Fibroblast of lung (primary cell): ENCODE measurements around the gene EIF4H. TPM values are rescaled to one million over a fixed set of nuclear protein-coding genes. Genes with fewer than 3 reads are reported as not detected.
"Not testable (repeated sequence)": the region's sequence is repeated elsewhere in the genome, so short reads cannot be mapped to it uniquely, and the experiment has no call there.

Experiments used
- DNase-seq, 2 donors: peaks; one replicate each; pipeline versions ENCODE4 v3.0.0 to v3.0.0-alpha.2; 2010; ENCODE audit warnings: low read depth in 2 of 2
- H2AFZ ChIP-seq: 2 replicates; pipeline ENCODE4 v1.5.1; 2012; ENCODE audit warnings: low read length, control low read depth, inconsistent platforms
- H3K27ac ChIP-seq: 2 replicates; pipeline ENCODE4 v1.5.1; 2011; ENCODE audit warnings: low read length, control low read depth; ENCODE audit not compliant: insufficient read depth
- H3K27me3 ChIP-seq: 2 replicates; pipeline ENCODE4 v1.5.1; 2011; ENCODE audit warnings: mild to moderate bottlenecking, low read length; ENCODE audit not compliant: control insufficient read depth, insufficient read depth
- H3K36me3 ChIP-seq: 2 replicates; pipeline ENCODE4 v1.5.1; 2011; ENCODE audit warnings: low read length; ENCODE audit not compliant: control insufficient read depth, insufficient read depth
- H3K4me1 ChIP-seq: 2 replicates; pipeline ENCODE4 v1.5.1; 2011; ENCODE audit warnings: low read length; ENCODE audit not compliant: control insufficient read depth, insufficient read depth; ENCODE audit errors: extremely low read depth
- H3K4me2 ChIP-seq: 2 replicates; pipeline ENCODE4 v1.5.1; 2011; ENCODE audit warnings: low read length, control low read depth; ENCODE audit not compliant: insufficient read depth; ENCODE audit errors: extremely low read depth
- H3K4me3 ChIP-seq, 4 experiments: fragments of 200-600 bp in 1 of 4; sonication (generic) in 1 of 4; replicated peaks in 1 of 4; 2 replicates each; pipeline ENCODE4 v1.5.1; 2011 to 2016; ENCODE audit warnings: low read length in 4 of 4, low read depth in 3 of 4, mild to moderate bottlenecking in 3 of 4, control low read depth in 2 of 4, inconsistent platforms in 1 of 4, mixed read lengths in 1 of 4; ENCODE audit not compliant: insufficient read depth in 1 of 4; ENCODE audit errors: control extremely low read depth in 1 of 4
- H3K79me2 ChIP-seq: 2 replicates; pipeline ENCODE4 v1.5.1; 2012; ENCODE audit warnings: mild to moderate bottlenecking, low read length, inconsistent platforms; ENCODE audit not compliant: control insufficient read depth, insufficient read depth
- H3K9ac ChIP-seq: 2 replicates; pipeline ENCODE4 v1.5.1; 2011; ENCODE audit warnings: mild to moderate bottlenecking, low read length, control low read depth; ENCODE audit not compliant: insufficient read depth
- H3K9me3 ChIP-seq: 2 replicates; pipeline ENCODE4 v1.5.1; 2012; ENCODE audit warnings: low read depth, low read length; ENCODE audit not compliant: control insufficient read depth, insufficient read depth
- H4K20me1 ChIP-seq: 2 replicates; pipeline ENCODE4 v1.5.1; 2011; ENCODE audit warnings: low read length; ENCODE audit not compliant: control insufficient read depth, insufficient read depth; ENCODE audit errors: extremely low read depth
- CTCF ChIP-seq, 2 donors: IDR thresholded peaks in 1 of 2; conservative IDR thresholded peaks in 1 of 2; 1 replicate in 1 of 2; 2 replicates in 1 of 2; pipeline ENCODE4 v1.5.1; 2011 to 2012; ENCODE audit warnings: low read length in 2 of 2, control low read depth in 1 of 2, inconsistent platforms in 1 of 2, low read depth in 1 of 2, mild to moderate bottlenecking in 1 of 2
- EZH2 ChIP-seq: IDR thresholded peaks from 2 replicates; pipeline ENCODE4 v1.5.1; 2012; ENCODE audit warnings: low read length, control low read depth, mild to moderate bottlenecking; ENCODE audit errors: missing control alignments
- polyA plus RNA-seq, 2 donors: library from polyadenylated mRNA; depleted of rRNA in 1 of 2; stranded (reverse) in 1 of 2; unstranded in 1 of 2; fragments of >200 nt; gene quantifications; 2 replicates each; pipeline ENCODE4 v1.2.1, GENCODE V29; 2011 to 2012; ENCODE audit warnings: missing spikeins in 1 of 2
- total RNA-seq: library from RNA; depleted of rRNA; stranded (reverse); fragments of >200 nt; gene quantifications from 2 replicates; pipeline ENCODE4 v1.2.1, GENCODE V29; 2014

EIF4H gene
- total and polyA plus RNA-seq, 2 donors (not counting 1 experiment from before 2014, with no cell fraction given) = 292 to 361 TPM

- no peaks in the 10 kb centered on the region for H3K27me3 ChIP-seq
- H3K27ac ChIP-seq = no peak overlapping the region
- DNase-seq = no peak
- no peak overlapping the region for H3K9ac ChIP-seq
- TF ChIP-seq EZH2 (no peak), CTCF (conservative IDR thresholded peaks at IDR 0.05 in 1 of 2, IDR thresholded peaks at IDR 0.05 in 1 of 2; ENCODE audit: low read depth in 1 of 2, low read length in 2 of 2) (no peak)
- no peaks in the 10 kb centered on the region for H4K20me1 ChIP-seq
- peaks cover 2% of the 10 kb centered on the region for H3K36me3 ChIP-seq
- no peaks in the 10 kb centered on the region for H3K4me1 ChIP-seq
- H3K4me2 ChIP-seq = no peak overlapping the region
- H2AFZ ChIP-seq = no peak overlapping the region
- H3K79me2 ChIP-seq = no peaks in the 10 kb centered on the region
- H3K4me3 ChIP-seq = no peak overlapping the region
- H3K9me3 ChIP-seq = no peaks in the 10 kb centered on the region
Measured at GRCh38 chr7:74222851-74223710, 48.9 kb downstream of the EIF4H start.

- H3K9me3 ChIP-seq = no peaks in the 10 kb centered on the region
- no peak overlapping the region for H3K4me3 ChIP-seq
- H3K79me2 ChIP-seq = no peaks in the 10 kb centered on the region
- no peak for DNase-seq
- H3K27me3 ChIP-seq = no peaks in the 10 kb centered on the region
- no peaks in the 10 kb centered on the region for H3K4me1 ChIP-seq
- no peaks in the 10 kb centered on the region for H4K20me1 ChIP-seq
- no peak overlapping the region for H3K4me2 ChIP-seq
- no peak overlapping the region for H2AFZ ChIP-seq
- TF ChIP-seq EZH2 = no peak
- no peak for TF ChIP-seq CTCF (conservative IDR thresholded peaks at IDR 0.05 in 1 of 2, IDR thresholded peaks at IDR 0.05 in 1 of 2; ENCODE audit: low read depth in 1 of 2, low read length in 2 of 2)
- H3K9ac ChIP-seq = no peak overlapping the region
- H3K36me3 ChIP-seq = peaks cover 2% of the 10 kb centered on the region
- H3K27ac ChIP-seq = no peak overlapping the region
Measured at GRCh38 chr7:74223711-74224510, 49.8 kb downstream of the EIF4H start.

- TF ChIP-seq CTCF (conservative IDR thresholded peaks at IDR 0.05 in 1 of 2, IDR thresholded peaks at IDR 0.05 in 1 of 2; ENCODE audit: low read depth in 1 of 2, low read length in 2 of 2) = no peak
- no peak for TF ChIP-seq EZH2
- no peak overlapping the region for H2AFZ ChIP-seq
- no peak overlapping the region for H3K4me2 ChIP-seq
- H3K4me3 ChIP-seq = no peak overlapping the region
- no peaks in the 10 kb centered on the region for H4K20me1 ChIP-seq
- no peak overlapping the region for H3K9ac ChIP-seq
- no peaks in the 10 kb centered on the region for H3K9me3 ChIP-seq
- no peaks in the 10 kb centered on the region for H3K27me3 ChIP-seq
- DNase-seq = no peak
- H3K79me2 ChIP-seq = no peaks in the 10 kb centered on the region
- no peak overlapping the region for H3K27ac ChIP-seq
- H3K36me3 ChIP-seq = peaks cover 2% of the 10 kb centered on the region
- H3K4me1 ChIP-seq = no peaks in the 10 kb centered on the region
Measured at GRCh38 chr7:74224511-74224832, 50.3 kb downstream of the EIF4H start.

- H3K4me2 ChIP-seq, H3K4me1 ChIP-seq, H3K79me2 ChIP-seq, H3K36me3 ChIP-seq, H3K9me3 ChIP-seq, DNase-seq, H4K20me1 ChIP-seq, H3K27ac ChIP-seq, H3K4me3 ChIP-seq, H3K9ac ChIP-seq, H2AFZ ChIP-seq, H3K27me3 ChIP-seq: not testable (repeated sequence)
Measured at GRCh38 chr7:74224907-74225306, 50.8 kb downstream of the EIF4H start.
